Activated CD4-positive, alpha-beta memory T cell treated with anti-CD3 and anti-CD28 coated beads for 36 hours (primary cell): ENCODE measurements around the gene CLCN7. TPM values are rescaled to one million over a fixed set of nuclear protein-coding genes. Genes with fewer than 3 reads are reported as not detected.

Experiments used
- CTCF ChIA-PET: fragments of 350-600 bp; sonication (Branson Sonifier 250); formaldehyde crosslinking; loops from one replicate; lab custom pipeline; 2021; ENCODE audit warnings: antibody characterized with exemption, inconsistent platforms; lab: Charles Lee
- POLR2A ChIA-PET: fragments of 350-600 bp; sonication (Branson Sonifier 250); formaldehyde crosslinking; loops from one replicate; lab custom pipeline; 2021; ENCODE audit warnings: antibody characterized with exemption; lab: Charles Lee
- DNase-seq: peaks from one replicate; pipeline ENCODE4 v3.0.0-alpha.2; 2020
- H3K27ac Mint-ChIP-seq: one replicate; pipeline ENCODE4 v1.8.0; 2021; ENCODE audit warnings: mixed read lengths
- H3K27me3 Mint-ChIP-seq: one replicate; pipeline ENCODE4 v1.8.0; 2021; ENCODE audit warnings: mixed read lengths
- H3K36me3 Mint-ChIP-seq: one replicate; pipeline ENCODE4 v1.8.0; 2021; ENCODE audit warnings: mixed read lengths
- H3K4me1 Mint-ChIP-seq: one replicate; pipeline ENCODE4 v1.8.0; 2021; ENCODE audit warnings: low read depth, mixed read lengths
- H3K4me3 Mint-ChIP-seq: one replicate; pipeline ENCODE4 v1.8.0; 2021; ENCODE audit warnings: mild to moderate bottlenecking, mixed read lengths
- H3K9me3 Mint-ChIP-seq: one replicate; pipeline ENCODE4 v1.8.0; 2021; ENCODE audit warnings: mixed read lengths
- intact Hi-C: fragments of 100-400 bp; cut with micrococcal nuclease; formaldehyde crosslinking; loops from one replicate; pipeline ENCODE4 v1.15.1; 2023
- total RNA-seq, 2 experiments: library from RNA; stranded (reverse); gene quantifications; one replicate each; pipeline ENCODE4 v1.2.3, GENCODE V29; 2021

The CLCN7 gene
- total RNA-seq, 2 experiments from 2014 or later = 27.1 to 33.6 TPM

- Mint-ChIP-seq H3K27ac (no peak overlapping the region), H3K9me3 (no peaks in the 10 kb centered on the region), H3K27me3 (no peaks in the 10 kb centered on the region), H3K36me3 (peaks cover 2% of the 10 kb centered on the region), H3K4me3 (no peak overlapping the region), H3K4me1 (peaks cover 7% of the 10 kb centered on the region)
- no peak for DNase-seq
- ChIA-PET POLR2A (no interaction called here), CTCF (no interaction called here)
- intact Hi-C loops = no loop called here
Measured at GRCh38 chr16:1452530-1452929, 22.3 kb downstream of the CLCN7 start.

GRCh38 chr16:1451702-1452392 is 23.0 kb downstream of the CLCN7 start:
- Mint-ChIP-seq H3K4me3 (no peak overlapping the region), H3K9me3 (no peaks in the 10 kb centered on the region), H3K4me1 (peaks cover 7% of the 10 kb centered on the region), H3K27me3 (no peaks in the 10 kb centered on the region), H3K27ac (no peak overlapping the region), H3K36me3 (peaks cover 2% of the 10 kb centered on the region)
- DNase-seq = no peak
- intact Hi-C loops = no loop called here
- ChIA-PET POLR2A (no interaction called here), CTCF (no interaction called here)

- POLR2A ChIA-PET = no interaction called here
- Mint-ChIP-seq H3K4me1 (peaks cover 7% of the 10 kb centered on the region), H3K36me3 (peaks cover 2% of the 10 kb centered on the region), H3K27ac (no peak overlapping the region), H3K4me3 (no peak overlapping the region), H3K27me3 (no peaks in the 10 kb centered on the region), H3K9me3 (no peaks in the 10 kb centered on the region)
- intact Hi-C loops = no loop called here
- no peak for DNase-seq
- CTCF ChIA-PET = no interaction called here
Measured at GRCh38 chr16:1450841-1451240, 24.0 kb downstream of the CLCN7 start.

GRCh38 chr16:1450218-1450617 is 24.6 kb downstream of the CLCN7 start:
- CTCF ChIA-PET = no interaction called here
- Mint-ChIP-seq H3K4me3 (no peak overlapping the region), H3K27ac (no peak overlapping the region), H3K4me1 (peaks cover 7% of the 10 kb centered on the region), H3K36me3 (peaks cover 2% of the 10 kb centered on the region), H3K9me3 (no peaks in the 10 kb centered on the region), H3K27me3 (no peaks in the 10 kb centered on the region)
- no peak for DNase-seq
- POLR2A ChIA-PET = no interaction called here
- intact Hi-C loops = no loop called here

- ChIA-PET POLR2A (no interaction called here), CTCF (no interaction called here)
- intact Hi-C loops = no loop called here
- DNase-seq = no peak
- peaks cover 6% of the 10 kb centered on the region for H3K4me1 Mint-ChIP-seq
- no peaks in the 10 kb centered on the region for H3K27me3 Mint-ChIP-seq
- no peak overlapping the region for H3K27ac Mint-ChIP-seq
- H3K4me3 Mint-ChIP-seq = no peak overlapping the region
- H3K36me3 Mint-ChIP-seq = peaks cover 2% of the 10 kb centered on the region
- H3K9me3 Mint-ChIP-seq = no peaks in the 10 kb centered on the region
Measured at GRCh38 chr16:1449201-1449788, 25.5 kb downstream of the CLCN7 start.

- H3K36me3 Mint-ChIP-seq = peaks cover 2% of the 10 kb centered on the region
- H3K4me3 Mint-ChIP-seq = no peak overlapping the region
- H3K9me3 Mint-ChIP-seq = no peaks in the 10 kb centered on the region
- ChIA-PET POLR2A (no interaction called here), CTCF (no interaction called here)
- DNase-seq = no peak
- peaks cover under 1% of the 10 kb centered on the region for H3K4me1 Mint-ChIP-seq
- no peak overlapping the region for H3K27ac Mint-ChIP-seq
- intact Hi-C loops = no loop called here
- H3K27me3 Mint-ChIP-seq = no peaks in the 10 kb centered on the region
Measured at GRCh38 chr16:1448536-1449116, 26.2 kb downstream of the CLCN7 start.

- H3K4me1 Mint-ChIP-seq = no peaks in the 10 kb centered on the region
- H3K4me3 Mint-ChIP-seq = no peak overlapping the region
- H3K9me3 Mint-ChIP-seq = no peaks in the 10 kb centered on the region
- no peak overlapping the region for H3K27ac Mint-ChIP-seq
- peaks cover 2% of the 10 kb centered on the region for H3K36me3 Mint-ChIP-seq
- ChIA-PET CTCF (no interaction called here), POLR2A (interaction anchor here (0.6 kb wide), 1 partner anchor 191 kb away, joined by 3 read pairs; no protein-coding TSS in a partner anchor)
- intact Hi-C loops = no loop called here
- no peak for DNase-seq
- H3K27me3 Mint-ChIP-seq = no peaks in the 10 kb centered on the region
Measured at GRCh38 chr16:1447965-1448364, 26.9 kb downstream of the CLCN7 start.

- Mint-ChIP-seq H3K9me3 (no peaks in the 10 kb centered on the region), H3K27ac (no peak overlapping the region), H3K27me3 (no peaks in the 10 kb centered on the region), H3K4me3 (no peak overlapping the region), H3K4me1 (no peaks in the 10 kb centered on the region), H3K36me3 (peaks cover 2% of the 10 kb centered on the region)
- intact Hi-C loops = no loop called here
- DNase-seq = no peak
- POLR2A ChIA-PET = no interaction called here
- CTCF ChIA-PET = no interaction called here
Measured at GRCh38 chr16:1446296-1447080, 28.3 kb downstream of the CLCN7 start.

- no peaks in the 10 kb centered on the region for H3K4me1 Mint-ChIP-seq
- no peaks in the 10 kb centered on the region for H3K36me3 Mint-ChIP-seq
- intact Hi-C loops = no loop called here
- CTCF ChIA-PET = no interaction called here
- H3K27ac Mint-ChIP-seq = no peak overlapping the region
- H3K9me3 Mint-ChIP-seq = no peaks in the 10 kb centered on the region
- H3K27me3 Mint-ChIP-seq = no peaks in the 10 kb centered on the region
- POLR2A ChIA-PET = no interaction called here
- no peak overlapping the region for H3K4me3 Mint-ChIP-seq
- DNase-seq = no peak
Measured at GRCh38 chr16:1445518-1446203, 29.2 kb downstream of the CLCN7 start.

GRCh38 chr16:1444730-1445517 is 29.9 kb downstream of the CLCN7 start:
- no peaks in the 10 kb centered on the region for H3K27me3 Mint-ChIP-seq
- H3K4me1 Mint-ChIP-seq = no peaks in the 10 kb centered on the region
- H3K27ac Mint-ChIP-seq = no peak overlapping the region
- intact Hi-C loops = no loop called here
- no peaks in the 10 kb centered on the region for H3K9me3 Mint-ChIP-seq
- no peak for DNase-seq
- ChIA-PET POLR2A (no interaction called here), CTCF (no interaction called here)
- H3K36me3 Mint-ChIP-seq = no peaks in the 10 kb centered on the region
- no peak overlapping the region for H3K4me3 Mint-ChIP-seq

GRCh38 chr16:1443980-1444729 is 30.7 kb downstream of the CLCN7 start, which contains the start of gene CCDC154:
CCDC154 (minus strand) TSS chr16:1444556; CDS start chr16:1444322, 234 bp downstream.
- no peaks in the 10 kb centered on the region for H3K9me3 Mint-ChIP-seq
- POLR2A ChIA-PET = no interaction called here
- intact Hi-C loops = no loop called here
- CTCF ChIA-PET = no interaction called here
- H3K4me1 Mint-ChIP-seq = no peaks in the 10 kb centered on the region
- H3K27me3 Mint-ChIP-seq = no peaks in the 10 kb centered on the region
- no peak for DNase-seq
- H3K27ac Mint-ChIP-seq = no peak within 1 kb of the TSS
- no peak within 1 kb of the TSS for H3K4me3 Mint-ChIP-seq
- no peaks in the 10 kb centered on the region for H3K36me3 Mint-ChIP-seq
